Measurements from ENCODE around the gene SMARCB1.

SMARCB1 gene

GRCh38 chr22:23779083-23779482 lies 7.7 kb upstream of the SMARCB1 start:
- H3K36me3 ChIP-seq (ENCODE audit: control insufficient read depth, insufficient read depth, low read length): no peaks in the 10 kb centered on the region
- no peak overlapping the region for H3K4me3 ChIP-seq (replicated peaks; ENCODE audit: low read depth, low read length)

GRCh38 chr22:23779731-23780130 lies 7.0 kb upstream of the SMARCB1 start:
- TF ChIP-seq CTCF (IDR thresholded peaks at IDR 0.05; ENCODE audit: insufficient read depth, low read length, poor library complexity, severe bottlenecking): no peak
- no peaks in the 10 kb centered on the region for H3K27me3 ChIP-seq (replicated peaks; ENCODE audit: control insufficient read depth, insufficient read depth, low read length)
- no peaks in the 10 kb centered on the region for H3K36me3 ChIP-seq (ENCODE audit: control insufficient read depth, insufficient read depth, low read length)
- no peak overlapping the region for H3K4me3 ChIP-seq (replicated peaks; ENCODE audit: low read depth, low read length)
- DNase-seq (ENCODE audit: extremely low read depth, insufficient read length): no peak

More at GRCh38 chr22:23779083-23779482, 7.7 kb upstream of the SMARCB1 start:
- TF ChIP-seq CTCF (IDR thresholded peaks at IDR 0.05; ENCODE audit: insufficient read depth, low read length, poor library complexity, severe bottlenecking): no peak
- no peak for DNase-seq (ENCODE audit: extremely low read depth, insufficient read length)
- H3K27me3 ChIP-seq (replicated peaks; ENCODE audit: control insufficient read depth, insufficient read depth, low read length): no peaks in the 10 kb centered on the region

GRCh38 chr22:23780146-23780748 lies 6.5 kb upstream of the SMARCB1 start:
- TF ChIP-seq CTCF (IDR thresholded peaks at IDR 0.05; ENCODE audit: insufficient read depth, low read length, poor library complexity, severe bottlenecking): no peak
- no peak for DNase-seq (ENCODE audit: extremely low read depth, insufficient read length)
- Histone ChIP-seq H3K36me3 (ENCODE audit: control insufficient read depth, insufficient read depth, low read length) (no peaks in the 10 kb centered on the region), H3K27me3 (replicated peaks; ENCODE audit: control insufficient read depth, insufficient read depth, low read length) (no peaks in the 10 kb centered on the region), H3K4me3 (replicated peaks; ENCODE audit: low read depth, low read length) (no peak overlapping the region)

- Histone ChIP-seq H3K36me3 (ENCODE audit: control insufficient read depth, insufficient read depth, low read length) (no peaks in the 10 kb centered on the region), H3K4me3 (replicated peaks; ENCODE audit: low read depth, low read length) (no peak overlapping the region), H3K27me3 (replicated peaks; ENCODE audit: control insufficient read depth, insufficient read depth, low read length) (no peaks in the 10 kb centered on the region)
- TF ChIP-seq CTCF (IDR thresholded peaks at IDR 0.05; ENCODE audit: insufficient read depth, low read length, poor library complexity, severe bottlenecking): no peak
- no peak for DNase-seq (ENCODE audit: extremely low read depth, insufficient read length)
Observed at GRCh38 chr22:23781065-23781464, 5.7 kb upstream of the SMARCB1 start.

- no peak for DNase-seq (ENCODE audit: extremely low read depth, insufficient read length)
- Histone ChIP-seq H3K27me3 (replicated peaks; ENCODE audit: control insufficient read depth, insufficient read depth, low read length) (no peaks in the 10 kb centered on the region), H3K36me3 (ENCODE audit: control insufficient read depth, insufficient read depth, low read length) (no peaks in the 10 kb centered on the region), H3K4me3 (replicated peaks; ENCODE audit: low read depth, low read length) (no peak overlapping the region)
- no peak for TF ChIP-seq CTCF (IDR thresholded peaks at IDR 0.05; ENCODE audit: insufficient read depth, low read length, poor library complexity, severe bottlenecking)
Observed at GRCh38 chr22:23781511-23782183, 5.1 kb upstream of the SMARCB1 start.

Measured in GM06990 (cell line).